ENCODE data around the gene KNCN. TPM values are rescaled to one million over a fixed set of nuclear protein-coding genes. Genes with fewer than 3 reads are reported as not detected.

The KNCN gene
- total and polyA plus RNA-seq, 7 experiments from 2014 or later = not detected

GRCh38 chr1:46524843-46525242 is 26.6 kb downstream of the KNCN start:
- H3K27ac Mint-ChIP-seq = no peak overlapping the region
- no peaks in the 10 kb centered on the region for H3K4me1 ChIP-seq (ENCODE audit: control insufficient read depth in 2 of 2, insufficient read depth in 2 of 2, low read length in 2 of 2)
- ChIA-PET POLR2A (no interaction called here), CTCF (no interaction called here)
- H3K27me3 Mint-ChIP-seq = peaks cover 10 to 39% (median 31%) of the 10 kb centered on the region in 5 donors
- no peak overlapping the region for H3K4me3 Mint-ChIP-seq
- no peaks in the 10 kb centered on the region for H3K36me3 Mint-ChIP-seq
- peaks cover 0 to 33% (median 4%) of the 10 kb centered on the region in 7 donors for H3K4me1 Mint-ChIP-seq
- H3K9me3 ChIP-seq (ENCODE audit: control insufficient read depth in 2 of 3, low read length in 3 of 3) = no peaks in the 10 kb centered on the region
- H3K4me3 ChIP-seq (ENCODE audit: low read length) = no peak overlapping the region
- DNase-seq (no peak), ATAC-seq (no peak)
- intact Hi-C loops (cut with micrococcal nuclease) = no loop called here
- no peaks in the 10 kb centered on the region for H3K36me3 ChIP-seq (ENCODE audit: control insufficient read depth in 2 of 3, insufficient read depth in 3 of 3, low read length in 3 of 3)
- no peaks in the 10 kb centered on the region for H3K9me3 Mint-ChIP-seq
- no peaks in the 10 kb centered on the region for H3K27me3 ChIP-seq (ENCODE audit: control insufficient read depth in 2 of 2, insufficient read depth in 2 of 2, low read length in 2 of 2)
- H3K27ac ChIP-seq (ENCODE audit: low read depth, low read length) = no peak overlapping the region

DNA sequence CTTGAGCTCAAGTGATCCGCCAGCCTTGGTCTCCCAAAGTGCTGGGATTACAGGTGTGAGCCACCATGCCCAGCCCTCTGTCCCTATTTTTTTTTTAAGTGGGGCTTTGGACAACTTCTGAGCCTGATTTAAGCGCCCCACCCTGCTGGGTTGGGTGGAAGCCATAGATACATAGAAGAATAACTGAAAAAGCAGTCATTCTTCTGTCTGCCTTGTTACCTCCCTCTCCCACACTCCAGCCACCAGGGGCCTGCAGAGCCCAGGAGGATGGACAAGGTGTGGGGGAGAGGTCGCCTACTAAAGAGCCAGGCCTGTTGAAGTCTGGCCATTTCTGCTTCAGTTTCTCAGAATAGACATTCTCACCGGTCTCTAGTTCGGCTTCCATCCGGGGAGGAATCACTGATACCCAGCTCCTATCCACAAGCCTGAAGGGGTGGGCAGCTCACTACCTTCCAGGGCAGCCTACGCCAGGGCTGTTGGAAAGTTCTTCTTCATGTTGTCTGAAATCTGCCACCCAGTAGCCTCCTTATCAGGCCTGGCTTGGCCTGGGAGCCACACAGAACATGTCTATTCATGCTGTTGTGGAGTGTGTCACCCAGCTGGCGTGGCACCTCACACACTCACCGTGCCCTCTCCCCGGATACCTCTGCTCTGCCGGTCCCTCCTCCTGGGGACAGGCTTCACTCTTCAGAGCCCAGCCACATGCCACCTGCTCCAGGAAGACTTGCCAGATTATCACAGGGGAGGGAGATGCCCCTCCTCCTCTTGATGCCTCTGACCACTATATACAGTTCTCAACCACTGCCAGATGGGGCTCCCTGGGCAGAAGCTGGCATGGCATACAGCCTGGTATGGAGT is 27.7 kb downstream of the KNCN start:
- no peaks in the 10 kb centered on the region for H3K4me1 ChIP-seq (ENCODE audit: control insufficient read depth in 2 of 2, insufficient read depth in 2 of 2, low read length in 2 of 2)
- no peaks in the 10 kb centered on the region for H3K36me3 ChIP-seq (ENCODE audit: control insufficient read depth in 2 of 3, insufficient read depth in 3 of 3, low read length in 3 of 3)
- H3K27ac ChIP-seq (ENCODE audit: low read depth, low read length) = no peak overlapping the region
- Mint-ChIP-seq H3K4me3 (no peak overlapping the region), H3K4me1 (peaks cover 0 to 25% (median 4%) of the 10 kb centered on the region in 7 donors), H3K27me3 (peaks cover 5 to 30% (median 25%) of the 10 kb centered on the region in 5 donors), H3K36me3 (no peaks in the 10 kb centered on the region), H3K27ac (no peak overlapping the region), H3K9me3 (no peaks in the 10 kb centered on the region)
- DNase-seq (no peak), ATAC-seq (no peak)
- intact Hi-C loops (cut with micrococcal nuclease) = no loop called here
- ChIA-PET CTCF (interaction anchor here (0.7 kb wide), 1 partner anchor 40 kb away, joined by 8 read pairs; no protein-coding TSS in a partner anchor), POLR2A (no interaction called here)
- no peaks in the 10 kb centered on the region for H3K27me3 ChIP-seq (ENCODE audit: control insufficient read depth in 2 of 2, insufficient read depth in 2 of 2, low read length in 2 of 2)
- no peak overlapping the region for H3K4me3 ChIP-seq (ENCODE audit: low read length)
- H3K9me3 ChIP-seq (ENCODE audit: control insufficient read depth in 2 of 3, low read length in 3 of 3) = no peaks in the 10 kb centered on the region

GRCh38 chr1:46522969-46523320 is 28.5 kb downstream of the KNCN start:
- Mint-ChIP-seq H3K36me3 (no peaks in the 10 kb centered on the region), H3K4me3 (no peak overlapping the region), H3K4me1 (peaks cover 0 to 17% (median 0%) of the 10 kb centered on the region in 7 donors), H3K9me3 (no peaks in the 10 kb centered on the region), H3K27ac (no peak overlapping the region), H3K27me3 (peaks cover 12 to 28% (median 20%) of the 10 kb centered on the region in 5 donors)
- H3K4me1 ChIP-seq (ENCODE audit: control insufficient read depth in 2 of 2, insufficient read depth in 2 of 2, low read length in 2 of 2) = no peaks in the 10 kb centered on the region
- ChIA-PET POLR2A (no interaction called here), CTCF (interaction anchor here (0.7 kb wide), 1 partner anchor 40 kb away, joined by 8 read pairs; no protein-coding TSS in a partner anchor)
- no peak overlapping the region for H3K27ac ChIP-seq (ENCODE audit: low read depth, low read length)
- intact Hi-C loops (cut with micrococcal nuclease) = no loop called here
- H3K36me3 ChIP-seq (ENCODE audit: control insufficient read depth in 2 of 3, insufficient read depth in 3 of 3, low read length in 3 of 3) = no peaks in the 10 kb centered on the region
- ATAC-seq (no peak), DNase-seq (no peak)
- no peak overlapping the region for H3K4me3 ChIP-seq (ENCODE audit: low read length)
- no peaks in the 10 kb centered on the region for H3K9me3 ChIP-seq (ENCODE audit: control insufficient read depth in 2 of 3, low read length in 3 of 3)
- H3K27me3 ChIP-seq (ENCODE audit: control insufficient read depth in 2 of 2, insufficient read depth in 2 of 2, low read length in 2 of 2) = no peaks in the 10 kb centered on the region

DNA sequence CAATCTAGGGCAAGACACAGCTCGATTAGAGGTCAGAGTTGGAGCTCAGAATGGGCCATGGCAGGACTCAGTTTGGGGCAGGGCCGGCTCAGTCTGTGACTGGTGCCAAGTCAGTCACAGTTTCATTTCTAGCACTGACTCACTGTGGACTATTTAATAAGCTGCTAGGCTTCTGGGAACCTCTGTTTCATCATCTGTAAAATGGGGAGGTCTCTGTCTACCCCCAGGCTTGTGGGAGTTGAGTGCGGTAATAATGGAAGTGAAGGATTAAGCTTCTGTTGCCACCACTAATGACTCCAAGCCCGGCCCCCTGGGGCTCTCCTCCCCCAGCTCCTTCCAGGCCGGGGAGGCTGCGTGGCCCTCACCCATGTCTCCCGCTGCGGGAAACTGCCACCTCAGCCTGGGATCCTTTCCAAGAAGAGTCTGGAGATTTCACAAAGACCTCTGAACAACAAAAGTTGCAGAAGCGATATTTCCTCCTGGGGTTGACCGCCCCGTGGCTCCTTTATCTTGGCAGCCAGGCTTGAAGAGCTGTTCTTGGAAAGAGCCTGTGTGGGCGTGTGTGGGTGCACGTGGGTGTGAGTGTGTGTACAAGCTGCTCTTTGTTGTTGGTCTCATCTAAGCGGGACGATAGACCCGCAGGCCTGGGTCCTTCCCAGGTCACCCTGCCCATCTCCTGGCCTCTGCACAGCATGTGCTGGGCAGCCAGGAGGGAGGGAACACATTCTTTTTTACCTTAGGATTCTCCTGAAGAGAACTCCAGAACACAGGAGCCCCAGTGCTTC is 29.1 kb downstream of the KNCN start:
- CTCF ChIA-PET = interaction anchor here (0.7 kb wide), 1 partner anchor 152 kb away, joined by 3 read pairs; no protein-coding TSS in a partner anchor
- POLR2A ChIA-PET = no interaction called here
- H3K27ac Mint-ChIP-seq = peak overlapping the region in 1 of 9 donors; percentile 6
- ATAC-seq (no peak), DNase-seq (peak in 1 of 9 donors; percentile 33)
- no peaks in the 10 kb centered on the region for H3K36me3 ChIP-seq (ENCODE audit: control insufficient read depth in 2 of 3, insufficient read depth in 3 of 3, low read length in 3 of 3)
- H3K9me3 ChIP-seq (ENCODE audit: control insufficient read depth in 2 of 3, low read length in 3 of 3) = no peaks in the 10 kb centered on the region
- peaks cover 0 to 14% (median 0%) of the 10 kb centered on the region in 7 donors for H3K4me1 Mint-ChIP-seq
- peaks cover 16 to 28% (median 20%) of the 10 kb centered on the region in 5 donors for H3K27me3 Mint-ChIP-seq
- no peaks in the 10 kb centered on the region for H3K4me1 ChIP-seq (ENCODE audit: control insufficient read depth in 2 of 2, insufficient read depth in 2 of 2, low read length in 2 of 2)
- no peak overlapping the region for H3K27ac ChIP-seq (ENCODE audit: low read depth, low read length)
- H3K4me3 ChIP-seq (ENCODE audit: low read length) = no peak overlapping the region
- H3K4me3 Mint-ChIP-seq = peak overlapping the region in 1 of 10 donors; percentile 26
- no peaks in the 10 kb centered on the region for H3K9me3 Mint-ChIP-seq
- no peaks in the 10 kb centered on the region for H3K36me3 Mint-ChIP-seq
- intact Hi-C loops (cut with micrococcal nuclease) = no loop called here
- H3K27me3 ChIP-seq (ENCODE audit: control insufficient read depth in 2 of 2, insufficient read depth in 2 of 2, low read length in 2 of 2) = no peaks in the 10 kb centered on the region

- Histone ChIP-seq H3K4me1 (ENCODE audit: control insufficient read depth in 2 of 2, insufficient read depth in 2 of 2, low read length in 2 of 2) (no peaks in the 10 kb centered on the region), H3K27ac (ENCODE audit: low read depth, low read length) (no peak overlapping the region), H3K9me3 (ENCODE audit: control insufficient read depth in 2 of 3, low read length in 3 of 3) (no peaks in the 10 kb centered on the region), H3K27me3 (ENCODE audit: control insufficient read depth in 2 of 2, insufficient read depth in 2 of 2, low read length in 2 of 2) (no peaks in the 10 kb centered on the region), H3K36me3 (ENCODE audit: control insufficient read depth in 2 of 3, insufficient read depth in 3 of 3, low read length in 3 of 3) (no peaks in the 10 kb centered on the region), H3K4me3 (ENCODE audit: low read length) (no peak overlapping the region)
- Mint-ChIP-seq H3K4me1 (peaks cover 0 to 14% (median 0%) of the 10 kb centered on the region in 7 donors), H3K9me3 (no peaks in the 10 kb centered on the region), H3K4me3 (no peak overlapping the region), H3K27me3 (peaks cover 15 to 33% (median 25%) of the 10 kb centered on the region in 5 donors), H3K27ac (no peak overlapping the region), H3K36me3 (no peaks in the 10 kb centered on the region)
- ChIA-PET POLR2A (no interaction called here), CTCF (interaction anchor here (0.7 kb wide), 1 partner anchor 61 kb away, joined by 3 read pairs; no protein-coding TSS in a partner anchor)
- intact Hi-C loops (cut with micrococcal nuclease) = no loop called here
- ATAC-seq = no peak
- no peak for DNase-seq
These were observed 30.0 kb downstream of the KNCN start for GRCh38 chr1:46521414-46521813.

- Histone ChIP-seq H3K4me3 (ENCODE audit: low read length) (no peak overlapping the region), H3K36me3 (ENCODE audit: control insufficient read depth in 2 of 3, insufficient read depth in 3 of 3, low read length in 3 of 3) (no peaks in the 10 kb centered on the region), H3K4me1 (ENCODE audit: control insufficient read depth in 2 of 2, insufficient read depth in 2 of 2, low read length in 2 of 2) (no peaks in the 10 kb centered on the region), H3K9me3 (ENCODE audit: control insufficient read depth in 2 of 3, low read length in 3 of 3) (no peaks in the 10 kb centered on the region), H3K27ac (ENCODE audit: low read depth, low read length) (no peak overlapping the region), H3K27me3 (ENCODE audit: control insufficient read depth in 2 of 2, insufficient read depth in 2 of 2, low read length in 2 of 2) (no peaks in the 10 kb centered on the region)
- Mint-ChIP-seq H3K4me1 (peaks cover 0 to 14% (median 0%) of the 10 kb centered on the region in 7 donors), H3K36me3 (no peaks in the 10 kb centered on the region), H3K4me3 (no peak overlapping the region), H3K27me3 (peaks cover 12 to 31% (median 28%) of the 10 kb centered on the region in 5 donors), H3K27ac (peak overlapping the region in 1 of 9 donors; percentile 49), H3K9me3 (no peaks in the 10 kb centered on the region)
- ATAC-seq (no peak), DNase-seq (no peak)
- intact Hi-C loops (cut with micrococcal nuclease) = no loop called here
- CTCF ChIA-PET = no interaction called here
- POLR2A ChIA-PET = interaction anchor here (0.8 kb wide), 1 partner anchor 68 kb away, joined by 3 read pairs; no protein-coding TSS in a partner anchor
These were observed 31.2 kb downstream of the KNCN start for GRCh38 chr1:46520063-46520911.
